NCI-H345 treated with DMSO at 0.1 percent for 48 hours (cell line): ENCODE measurements around the gene DGLUCY.
"Not testable (repeated sequence)": the region's sequence is repeated elsewhere in the genome, so short reads cannot be mapped to it uniquely, and the experiment has no call there.

ENCODE experiments used
- DNase-seq: peaks from one replicate; lab custom pipeline; 2025; ENCODE audit not compliant: unreplicated experiment; lab: John Stamatoyannopoulos, UW

DGLUCY gene

GRCh38 chr14:91255026-91255695, 141.3 kb downstream of the DGLUCY start:
- no peak for DNase-seq

- DNase-seq = no peak
These were observed 142.8 kb downstream of the DGLUCY start for GRCh38 chr14:91256661-91257060.

- DNase-seq = no peak
These were observed 143.6 kb downstream of the DGLUCY start for GRCh38 chr14:91257328-91258010.

- DNase-seq = no peak
These were observed 144.2 kb downstream of the DGLUCY start for GRCh38 chr14:91258011-91258618.

GRCh38 chr14:91258876-91259275, 145.0 kb downstream of the DGLUCY start:
- no peak for DNase-seq

- DNase-seq = no peak
These were observed 147.2 kb downstream of the DGLUCY start for GRCh38 chr14:91261115-91261514.

GRCh38 chr14:91261986-91262549, 148.2 kb downstream of the DGLUCY start:
- DNase-seq = no peak

GRCh38 chr14:91263329-91263728, 149.5 kb downstream of the DGLUCY start:
- DNase-seq = no peak

- no peak for DNase-seq
These were observed 150.6 kb downstream of the DGLUCY start for GRCh38 chr14:91264151-91265150.

- no peak for DNase-seq
These were observed 151.5 kb downstream of the DGLUCY start for GRCh38 chr14:91265404-91265803.

GRCh38 chr14:91266276-91266675, 152.4 kb downstream of the DGLUCY start:
- not testable (repeated sequence) for DNase-seq

- DNase-seq = no peak
These were observed 154.1 kb downstream of the DGLUCY start for GRCh38 chr14:91267965-91268437.

GRCh38 chr14:91269076-91269991, 155.5 kb downstream of the DGLUCY start:
- no peak for DNase-seq

GRCh38 chr14:91270188-91270587, 156.3 kb downstream of the DGLUCY start:
- no peak for DNase-seq

- DNase-seq = no peak
These were observed 156.7 kb downstream of the DGLUCY start for GRCh38 chr14:91270619-91271018.

- no peak for DNase-seq
These were observed 157.8 kb downstream of the DGLUCY start for GRCh38 chr14:91271639-91272038.

- no peak for DNase-seq
These were observed 158.7 kb downstream of the DGLUCY start for GRCh38 chr14:91272341-91273272.

GRCh38 chr14:91273273-91273884, 159.5 kb downstream of the DGLUCY start:
- DNase-seq = no peak
